ENCODE measurements around the gene KXD1.

Gene KXD1

GRCh38 chr19:18618236-18618635 lies 60.6 kb downstream of the KXD1 start:
- no peak for DNase-seq
